BE2C (cell line): ENCODE data around the gene ITPRIP.

Experiments used
- DNase-seq: peaks from one replicate; pipeline ENCODE4 v3.0.0-alpha.2; 2020
- H3K27me3 ChIP-seq: fragments of 250-450 bp; sonication (Bioruptor Pico); 2 replicates; pipeline ENCODE4 v1.5.1; 2020; ENCODE audit warnings: mild to moderate bottlenecking
- H3K36me3 ChIP-seq: fragments of 250-450 bp; sonication (Bioruptor Pico); 2 replicates; pipeline ENCODE4 v1.5.1; 2020; ENCODE audit warnings: mild to moderate bottlenecking
- H3K4me1 ChIP-seq: fragments of 250-450 bp; sonication (Bioruptor Pico); 2 replicates; pipeline ENCODE4 v1.5.1; 2020
- H3K4me3 ChIP-seq: 2 replicates; pipeline ENCODE4 v1.5.1; 2011; ENCODE audit warnings: low read depth, low read length
- H3K9me3 ChIP-seq: fragments of 250-450 bp; sonication (Bioruptor Pico); 2 replicates; pipeline ENCODE4 v1.5.1; 2020
- CTCF ChIP-seq: IDR thresholded peaks from 2 replicates; pipeline ENCODE4 v1.5.1; 2012; ENCODE audit warnings: mild to moderate bottlenecking, low read depth, low read length

ITPRIP gene

DNA sequence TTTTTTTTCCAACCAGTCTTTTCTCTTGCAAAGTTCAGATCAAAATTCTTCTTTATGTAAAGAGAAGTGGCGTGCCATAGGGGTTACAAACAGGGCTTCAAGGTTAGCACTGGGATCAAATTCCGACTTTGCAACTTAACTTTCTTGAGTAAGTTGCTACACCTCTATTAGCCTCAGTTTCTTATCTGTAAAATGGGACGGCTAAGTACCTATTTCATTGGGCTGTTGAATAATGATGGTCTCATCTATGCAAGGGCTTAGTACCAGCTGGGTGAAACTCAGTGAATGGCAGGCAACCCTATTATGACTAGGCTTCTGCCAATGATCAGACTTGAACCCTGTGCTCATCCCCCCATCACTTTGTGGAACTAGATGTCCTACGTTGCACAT is 33.9 kb downstream of the ITPRIP start:
- TF ChIP-seq CTCF: no peak
- H3K27me3 ChIP-seq: no peaks in the 10 kb centered on the region
- H3K4me1 ChIP-seq: peaks cover 15% of the 10 kb centered on the region
- no peak for DNase-seq
- H3K4me3 ChIP-seq: no peak overlapping the region
- H3K9me3 ChIP-seq: no peaks in the 10 kb centered on the region
- no peaks in the 10 kb centered on the region for H3K36me3 ChIP-seq

DNA sequence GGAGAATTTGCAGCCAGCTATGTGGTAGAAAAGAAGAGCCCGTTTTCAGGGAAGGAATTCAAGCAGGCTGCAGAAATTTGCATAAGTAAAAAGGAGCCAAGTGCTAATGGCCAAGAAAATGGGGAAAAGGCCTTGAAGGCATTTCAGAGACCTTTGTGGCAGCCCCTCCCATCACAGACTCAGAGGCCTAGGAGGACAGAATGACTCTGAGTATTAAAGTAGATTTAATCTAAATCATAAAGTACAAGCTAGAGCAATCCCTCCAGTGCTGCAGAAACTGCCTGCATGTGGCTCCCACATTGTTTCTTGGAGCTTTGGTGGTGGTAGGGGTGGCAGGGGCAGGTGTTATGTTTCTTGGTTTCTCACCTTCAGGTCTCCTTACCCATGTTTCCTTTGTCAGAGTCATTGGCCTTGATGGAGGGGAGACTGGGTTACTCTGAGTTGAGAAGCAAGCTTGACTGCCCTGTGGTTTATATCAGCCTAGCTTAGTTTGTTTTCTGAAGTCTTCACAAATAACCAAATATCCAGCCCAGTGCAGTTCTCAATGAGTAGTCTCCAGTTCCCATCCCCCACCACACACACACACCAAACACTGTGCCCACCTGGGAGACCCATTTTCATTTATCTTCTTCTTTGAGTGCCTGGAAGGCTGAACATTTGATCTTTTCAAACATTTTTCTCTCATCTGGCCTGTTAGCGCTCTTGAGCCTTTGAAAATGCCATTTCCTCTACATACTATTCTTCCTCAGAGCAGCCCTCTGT is 34.5 kb downstream of the ITPRIP start:
- Histone ChIP-seq H3K27me3 (no peaks in the 10 kb centered on the region), H3K36me3 (no peaks in the 10 kb centered on the region), H3K4me3 (no peak overlapping the region), H3K9me3 (no peaks in the 10 kb centered on the region), H3K4me1 (peaks cover 18% of the 10 kb centered on the region)
- no peak for TF ChIP-seq CTCF
- no peak for DNase-seq

DNA sequence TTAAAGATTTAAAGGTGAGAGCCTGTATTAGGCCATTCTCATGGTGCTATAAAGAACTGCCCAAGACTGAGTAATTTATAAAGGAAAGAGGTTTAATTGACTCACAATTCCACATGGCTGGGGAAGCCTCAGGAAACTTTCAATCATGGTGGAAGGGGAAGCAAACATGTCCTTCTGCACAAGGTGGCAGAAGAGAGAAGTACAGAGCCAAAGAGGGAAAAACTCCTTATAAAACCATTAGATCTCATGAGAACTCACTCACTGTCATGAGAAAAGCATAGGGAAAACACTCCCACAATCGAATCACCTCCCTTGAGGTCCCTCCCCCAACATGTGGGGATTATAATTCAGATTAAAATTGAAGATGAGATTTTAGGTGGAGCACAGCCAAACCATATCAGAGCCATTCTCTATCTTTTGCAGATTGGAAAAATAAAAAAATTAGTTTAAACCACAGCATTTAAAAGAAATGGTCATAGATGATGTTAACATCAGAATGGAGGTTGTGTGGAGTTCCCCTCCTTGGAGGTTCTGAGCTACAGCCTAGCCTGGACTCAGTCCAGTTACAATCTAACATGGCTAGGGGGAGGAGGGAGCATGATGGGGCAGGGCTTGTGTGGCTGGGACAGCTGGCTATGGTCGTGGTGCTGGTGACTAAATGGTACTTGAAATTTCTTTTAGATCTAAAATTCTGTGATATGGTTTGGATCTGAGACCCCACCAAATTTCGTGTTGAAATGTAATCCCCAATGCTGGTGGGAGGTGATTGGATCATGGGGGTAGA is 36.2 kb downstream of the ITPRIP start:
- Histone ChIP-seq H3K9me3 (no peaks in the 10 kb centered on the region), H3K36me3 (no peaks in the 10 kb centered on the region), H3K4me1 (peaks cover 18% of the 10 kb centered on the region), H3K27me3 (no peaks in the 10 kb centered on the region), H3K4me3 (no peak overlapping the region)
- TF ChIP-seq CTCF: no peak
- DNase-seq: no peak

DNA sequence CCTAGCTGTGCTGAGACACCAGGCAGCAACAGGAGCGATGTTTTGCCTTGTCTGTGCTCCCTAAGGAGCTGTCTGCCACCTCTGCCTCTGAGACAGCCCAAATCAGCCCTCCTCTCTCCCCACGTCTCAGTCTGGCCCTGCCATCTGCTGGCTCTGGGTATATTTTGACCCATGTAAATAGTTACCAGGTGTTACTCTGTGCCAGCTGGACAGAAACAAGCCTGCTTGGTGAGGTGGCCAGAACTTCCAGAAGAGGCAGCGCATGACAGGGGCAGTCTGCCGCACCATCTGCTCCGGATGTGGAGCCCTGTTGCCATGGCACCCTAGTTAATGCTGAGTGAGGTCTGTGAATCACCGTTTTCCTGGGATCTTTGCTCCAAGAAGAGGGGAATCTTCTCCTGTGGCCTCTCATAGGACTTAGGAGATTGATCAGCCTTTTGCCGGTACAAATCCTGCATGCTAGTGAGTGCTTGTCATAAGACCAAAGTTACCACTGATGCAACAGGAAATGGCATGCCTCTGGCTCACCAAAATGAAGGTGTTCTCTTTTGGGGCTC is 37.5 kb downstream of the ITPRIP start:
- Histone ChIP-seq H3K4me1 (peaks cover 18% of the 10 kb centered on the region), H3K4me3 (peak overlapping the region; percentile 26), H3K27me3 (no peaks in the 10 kb centered on the region), H3K36me3 (no peaks in the 10 kb centered on the region), H3K9me3 (no peaks in the 10 kb centered on the region)
- DNase-seq: peak; percentile 85
- TF ChIP-seq CTCF: no peak

- no peak for DNase-seq
- no peaks in the 10 kb centered on the region for H3K27me3 ChIP-seq
- H3K4me3 ChIP-seq: peak overlapping the region; percentile 26; the same call in 1 of the 2 replicates
- H3K4me1 ChIP-seq: peaks cover 18% of the 10 kb centered on the region
- no peaks in the 10 kb centered on the region for H3K9me3 ChIP-seq
- no peak for TF ChIP-seq CTCF
- no peaks in the 10 kb centered on the region for H3K36me3 ChIP-seq
Measured at GRCh38 chr10:104300002-104300735, 38.1 kb downstream of the ITPRIP start.
